ENCODE data around the gene GAB2. TPM values are rescaled to one million over a fixed set of nuclear protein-coding genes. Genes with fewer than 3 reads are reported as not detected.

The GAB2 gene
- total and polyA plus RNA-seq, 2 of the 13 experiments (the other 11 are each of a cell fraction or from before 2014, with no cell fraction given) = 4.1 to 8.6 TPM

- H3K4me2 ChIP-seq (ENCODE audit: low read depth, low read length) = no peak overlapping the region
- ATAC-seq (no peak), DNase-seq (ENCODE audit: low spot score) (no peak), FAIRE-seq (no peak)
- H3K9me3 ChIP-seq (ENCODE audit: low read length) = no peaks in the 10 kb centered on the region
- no TSS peak for BruUV-seq (replicated peaks)
- H3K4me3 ChIP-seq (replicated peaks in 1 of 3; ENCODE audit: insufficient read depth in 1 of 3, low read depth in 2 of 3, low read length in 3 of 3) = no peak overlapping the region
- WGBS (ENCODE audit: low lambda C conversion rate) = 82% methylated on average over 3 of the region's 3 CpGs
- no peak overlapping the region for H3K9ac ChIP-seq (ENCODE audit: insufficient read depth, low read depth, low read length)
- in situ Hi-C loops (cut with HindIII; ENCODE audit: extremely low pct_ligation_motif_present, low pct_unique_long_range_greater_than_20kb) = no loop called here
- intact Hi-C loops (cut with micrococcal nuclease; ENCODE audit: unreplicated experiment) = no loop called here
- POLR2A ChIA-PET = no interaction called here
- no peaks in the 10 kb centered on the region; a peak in 1 of 5 replicates for H3K27me3 ChIP-seq (ENCODE audit: control insufficient read depth in 1 of 2, insufficient read depth in 2 of 2, low read length in 2 of 2)
- no peak overlapping the region for H2AFZ ChIP-seq (ENCODE audit: low read length)
- H3K79me2 ChIP-seq (ENCODE audit: insufficient read depth, low read length) = no peaks in the 10 kb centered on the region
- no peaks in the 10 kb centered on the region for H3K36me3 ChIP-seq (replicated peaks in 1 of 2; ENCODE audit: control insufficient read depth in 1 of 2, insufficient read depth in 2 of 2, low read length in 2 of 2)
- CTCF ChIA-PET (ENCODE audit: low intra/inter-chr PET ratio, low total read pairs) = no interaction called here
- H3K27ac ChIP-seq (ENCODE audit: extremely low read length, insufficient read depth, low read length) = no peak overlapping the region
- H3K4me1 ChIP-seq (ENCODE audit: insufficient read depth, low read length) = peaks cover 24% of the 10 kb centered on the region
- TF ChIP-seq SRSF4 (IDR thresholded peaks at IDR 0.05; ENCODE audit: low read depth, low read length, poor library complexity, severe bottlenecking) (no peak), PBX2 (CRISPR knock-in tag; IDR thresholded peaks at IDR 0.05) (no peak), HOXA5 (CRISPR knock-in tag; IDR thresholded peaks at IDR 0.05) (no peak), TCF7 (IDR thresholded peaks at IDR 0.05; ENCODE audit: low read depth) (no peak), ZBTB44 (CRISPR knock-in tag; IDR thresholded peaks at IDR 0.05) (no peak), PCBP2 (optimal IDR thresholded peaks at IDR 0.05; ENCODE audit: low read depth, low read length, poor library complexity, severe bottlenecking) (no peak), MTA1 (CRISPR knock-in tag; IDR thresholded peaks at IDR 0.05; ENCODE audit: borderline replicate concordance) (no peak), ZNF205 (CRISPR knock-in tag; IDR thresholded peaks at IDR 0.05) (no peak), SCMH1 (CRISPR knock-in tag; IDR thresholded peaks at IDR 0.05; ENCODE audit: borderline replicate concordance) (no peak), CCAR2 (optimal IDR thresholded peaks at IDR 0.05; ENCODE audit: low read depth, low read length) (no peak), ZNF280D (CRISPR knock-in tag; IDR thresholded peaks at IDR 0.05) (no peak), FOXK1 (CRISPR knock-in tag; IDR thresholded peaks at IDR 0.05; ENCODE audit: borderline replicate concordance, low read depth) (no peak), ZNF770 (CRISPR knock-in tag; IDR thresholded peaks at IDR 0.05) (no peak), THAP11 (CRISPR knock-in tag; IDR thresholded peaks at IDR 0.05) (no peak), HMG20B (CRISPR knock-in tag; conservative IDR thresholded peaks at IDR 0.05) (no peak), JDP2 (CRISPR knock-in tag; IDR thresholded peaks at IDR 0.05; ENCODE audit: borderline replicate concordance) (no peak)
- no peaks in the 10 kb centered on the region for H4K20me1 ChIP-seq (ENCODE audit: insufficient read depth, low read length)
Measured at GRCh38 chr11:78331711-78332110, 85.9 kb downstream of the GAB2 start.
